ENCODE data around the gene NPIPA1. TPM values are rescaled to one million over a fixed set of nuclear protein-coding genes. Genes with fewer than 3 reads are reported as not detected.

NPIPA1 gene
- total RNA-seq, 2 experiments from 2014 or later, result 66.7 to 124 TPM

DNA sequence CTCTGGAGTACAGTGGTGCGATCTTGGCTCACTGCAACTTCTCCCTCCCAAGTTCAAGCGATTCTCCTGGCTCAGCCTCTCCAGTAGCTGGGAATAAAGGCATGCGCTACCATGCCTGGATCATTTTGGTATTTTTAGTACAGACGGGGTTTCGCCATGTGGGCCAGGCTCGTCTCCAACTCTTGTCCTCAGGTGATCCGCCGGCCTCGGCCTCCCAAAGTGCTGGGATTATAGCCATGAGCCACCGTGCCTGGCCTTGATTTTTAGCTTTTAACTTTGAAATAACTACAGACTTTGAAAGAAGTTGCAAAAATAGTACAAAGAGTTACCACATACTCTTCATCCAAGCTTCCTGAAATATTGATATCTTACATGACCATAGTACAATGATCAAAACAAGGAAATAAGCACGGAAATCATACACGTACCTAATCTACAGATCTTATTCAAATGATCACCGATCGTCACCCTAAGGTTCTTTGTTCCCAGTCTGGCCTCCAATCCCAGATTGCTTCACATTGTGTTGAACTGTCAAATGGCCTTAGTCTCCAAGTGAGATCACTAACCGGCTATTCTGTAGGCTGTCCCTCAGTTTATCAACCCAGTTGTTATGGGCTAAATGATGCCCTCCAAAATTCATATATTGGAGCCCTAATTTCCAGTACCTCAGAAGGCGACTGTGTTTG, 18.4 kb downstream of the NPIPA1 start:
- H3K27ac ChIP-seq (ENCODE audit: low read depth, low read length, poor library complexity, severe bottlenecking), result no peak overlapping the region
- H3K4me3 ChIP-seq (ENCODE audit: low read depth, low read length, poor library complexity, severe bottlenecking), result no peak overlapping the region
- intact Hi-C loops (cut with micrococcal nuclease; ENCODE audit: unreplicated experiment), result no loop called here
- H3K4me2 ChIP-seq (ENCODE audit: low read length), result no peak overlapping the region
- no peaks in the 10 kb centered on the region for H3K9me2 ChIP-seq (ENCODE audit: insufficient read depth, low read length)
- ChIA-PET CTCF (ENCODE audit: unreplicated experiment) (no interaction called here), POLR2A (interaction anchor here (0.6 kb wide), 1 partner anchor 1112 kb away, joined by 3 read pairs; no protein-coding TSS in a partner anchor)
- no peak for TF ChIP-seq EZH2phosphoT487 (IDR thresholded peaks at IDR 0.05; ENCODE audit: borderline replicate concordance, low read depth, low read length)
- TF ChIP-seq, protein P1, sequence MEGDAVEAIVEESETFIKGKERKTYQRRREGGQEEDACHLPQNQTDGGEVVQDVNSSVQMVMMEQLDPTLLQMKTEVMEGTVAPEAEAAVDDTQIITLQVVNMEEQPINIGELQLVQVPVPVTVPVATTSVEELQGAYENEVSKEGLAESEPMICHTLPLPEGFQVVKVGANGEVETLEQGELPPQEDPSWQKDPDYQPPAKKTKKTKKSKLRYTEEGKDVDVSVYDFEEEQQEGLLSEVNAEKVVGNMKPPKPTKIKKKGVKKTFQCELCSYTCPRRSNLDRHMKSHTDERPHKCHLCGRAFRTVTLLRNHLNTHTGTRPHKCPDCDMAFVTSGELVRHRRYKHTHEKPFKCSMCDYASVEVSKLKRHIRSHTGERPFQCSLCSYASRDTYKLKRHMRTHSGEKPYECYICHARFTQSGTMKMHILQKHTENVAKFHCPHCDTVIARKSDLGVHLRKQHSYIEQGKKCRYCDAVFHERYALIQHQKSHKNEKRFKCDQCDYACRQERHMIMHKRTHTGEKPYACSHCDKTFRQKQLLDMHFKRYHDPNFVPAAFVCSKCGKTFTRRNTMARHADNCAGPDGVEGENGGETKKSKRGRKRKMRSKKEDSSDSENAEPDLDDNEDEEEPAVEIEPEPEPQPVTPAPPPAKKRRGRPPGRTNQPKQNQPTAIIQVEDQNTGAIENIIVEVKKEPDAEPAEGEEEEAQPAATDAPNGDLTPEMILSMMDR (conservative IDR thresholded peaks at IDR 0.05; ENCODE audit: low read length), result no peak
- no peaks in the 10 kb centered on the region for H3K4me1 ChIP-seq (ENCODE audit: insufficient read depth, low read length, poor library complexity, severe bottlenecking)
- H2AFZ ChIP-seq (ENCODE audit: low read length), result no peak overlapping the region
- H3K9me3 ChIP-seq (ENCODE audit: low read length), result no peaks in the 10 kb centered on the region
- BruUV-seq (replicated peaks), result no TSS peak
- no peaks in the 10 kb centered on the region for H4K20me1 ChIP-seq (ENCODE audit: insufficient read depth, low read length)
- no peaks in the 10 kb centered on the region for H3K36me3 ChIP-seq (ENCODE audit: insufficient read depth, low read length)
- no peak for DNase-seq (ENCODE audit: low spot score)
- no peaks in the 10 kb centered on the region for H3K79me2 ChIP-seq (ENCODE audit: insufficient read depth, low read depth, low read length)

DNA sequence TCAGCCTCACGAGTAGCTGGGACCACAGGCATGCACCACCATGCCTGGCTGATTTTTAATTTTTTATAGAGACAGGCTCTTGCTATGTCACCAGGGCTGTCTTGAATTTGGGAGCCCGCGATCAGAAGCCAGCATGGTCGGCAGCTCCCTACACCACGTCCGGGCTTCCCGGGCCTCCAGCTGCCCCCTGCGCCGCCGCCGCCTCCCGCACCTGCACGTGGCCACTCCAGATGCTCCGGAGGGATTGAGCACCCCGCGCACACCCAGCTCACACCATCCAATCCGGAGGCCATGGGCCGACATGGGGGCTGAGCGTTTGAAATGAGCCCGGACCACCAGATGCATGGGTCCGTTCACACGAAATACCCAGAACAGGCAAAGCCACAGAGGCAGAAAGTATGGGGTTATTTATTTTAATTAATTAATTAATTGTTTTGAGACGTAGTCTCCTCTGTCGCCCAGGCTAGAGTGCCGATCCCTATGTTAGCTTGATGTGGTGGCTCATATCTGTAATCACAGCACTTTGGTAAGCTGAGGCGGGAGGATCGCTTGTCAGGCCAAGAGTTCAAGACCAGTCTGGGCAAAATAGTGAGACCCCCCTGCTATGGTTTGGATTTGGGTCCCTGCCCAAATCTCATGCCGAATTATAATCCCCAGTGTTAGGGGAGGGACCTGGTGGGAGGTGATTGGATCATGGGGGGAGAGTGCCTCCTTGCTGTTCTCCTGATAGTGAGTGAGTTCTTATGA, 20.5 kb downstream of the NPIPA1 start:
- Histone ChIP-seq H3K27ac (ENCODE audit: low read depth, low read length, poor library complexity, severe bottlenecking) (no peak overlapping the region), H2AFZ (ENCODE audit: low read length) (no peak overlapping the region), H3K4me2 (ENCODE audit: low read length) (no peak overlapping the region), H3K79me2 (ENCODE audit: insufficient read depth, low read depth, low read length) (no peaks in the 10 kb centered on the region), H4K20me1 (ENCODE audit: insufficient read depth, low read length) (no peaks in the 10 kb centered on the region), H3K4me3 (ENCODE audit: low read depth, low read length, poor library complexity, severe bottlenecking) (no peak overlapping the region), H3K9me2 (ENCODE audit: insufficient read depth, low read length) (no peaks in the 10 kb centered on the region), H3K36me3 (ENCODE audit: insufficient read depth, low read length) (no peaks in the 10 kb centered on the region), H3K4me1 (ENCODE audit: insufficient read depth, low read length, poor library complexity, severe bottlenecking) (no peaks in the 10 kb centered on the region), H3K9me3 (ENCODE audit: low read length) (no peaks in the 10 kb centered on the region)
- no peak for DNase-seq (ENCODE audit: low spot score)
- no TSS peak for BruUV-seq (replicated peaks)
- intact Hi-C loops (cut with micrococcal nuclease; ENCODE audit: unreplicated experiment), result no loop called here
- TF ChIP-seq EZH2phosphoT487 (IDR thresholded peaks at IDR 0.05; ENCODE audit: borderline replicate concordance, low read depth, low read length), result no peak
- TF ChIP-seq, protein P1 (conservative IDR thresholded peaks at IDR 0.05; ENCODE audit: low read length), result no peak
- ChIA-PET POLR2A (no interaction called here), CTCF (ENCODE audit: unreplicated experiment) (no interaction called here)

DNA sequence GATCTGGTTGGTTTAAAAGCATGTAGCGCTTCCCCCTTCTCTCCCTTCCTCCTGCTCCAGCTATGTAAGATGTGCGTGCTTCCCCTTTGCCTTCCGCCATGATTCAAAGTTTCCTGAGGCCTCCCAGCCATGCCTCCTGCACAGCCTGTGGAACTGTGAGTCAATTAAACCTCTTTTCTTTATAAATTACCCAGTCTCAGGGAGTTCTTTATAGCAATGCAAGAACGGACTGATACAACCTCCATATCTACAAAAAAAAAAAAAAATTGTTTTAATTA, 21.0 kb downstream of the NPIPA1 start:
- H3K4me3 ChIP-seq (ENCODE audit: low read depth, low read length, poor library complexity, severe bottlenecking), result no peak overlapping the region

More for the DNA sequence above, 21.0 kb downstream of the NPIPA1 start:
- no peak overlapping the region for H3K4me2 ChIP-seq (ENCODE audit: low read length)
- ChIA-PET POLR2A (no interaction called here), CTCF (ENCODE audit: unreplicated experiment) (no interaction called here)
- H3K9me3 ChIP-seq (ENCODE audit: low read length), result no peaks in the 10 kb centered on the region
- no peaks in the 10 kb centered on the region for H3K4me1 ChIP-seq (ENCODE audit: insufficient read depth, low read length, poor library complexity, severe bottlenecking)
- no peak overlapping the region for H2AFZ ChIP-seq (ENCODE audit: low read length)
- intact Hi-C loops (cut with micrococcal nuclease; ENCODE audit: unreplicated experiment), result no loop called here
- TF ChIP-seq EZH2phosphoT487 (IDR thresholded peaks at IDR 0.05; ENCODE audit: borderline replicate concordance, low read depth, low read length), result no peak
- TF ChIP-seq, protein P1 (conservative IDR thresholded peaks at IDR 0.05; ENCODE audit: low read length), result no peak
- no peaks in the 10 kb centered on the region for H3K36me3 ChIP-seq (ENCODE audit: insufficient read depth, low read length)
- BruUV-seq (replicated peaks), result no TSS peak
- H3K27ac ChIP-seq (ENCODE audit: low read depth, low read length, poor library complexity, severe bottlenecking), result no peak overlapping the region
- no peaks in the 10 kb centered on the region for H4K20me1 ChIP-seq (ENCODE audit: insufficient read depth, low read length)
- H3K79me2 ChIP-seq (ENCODE audit: insufficient read depth, low read depth, low read length), result no peaks in the 10 kb centered on the region
- DNase-seq (ENCODE audit: low spot score), result no peak
- H3K9me2 ChIP-seq (ENCODE audit: insufficient read depth, low read length), result no peaks in the 10 kb centered on the region
